HG03095 (cell line): Measurements from ENCODE around the gene PRR13.
A peak's percentile ranks its signal among the peaks of the same experiment; 100 is the strongest.
"Not testable (repeated sequence)": the region's sequence is repeated elsewhere in the genome, so short reads cannot be mapped to it uniquely, and the experiment has no call there.

Source experiments
- ATAC-seq: cut with Tn5 transposase; IDR thresholded peaks from one replicate; pipeline ENCODE4 v1.9.1; 2021; ENCODE audit warnings: moderate library complexity; ENCODE audit not compliant: unreplicated experiment

Gene PRR13, protein sequence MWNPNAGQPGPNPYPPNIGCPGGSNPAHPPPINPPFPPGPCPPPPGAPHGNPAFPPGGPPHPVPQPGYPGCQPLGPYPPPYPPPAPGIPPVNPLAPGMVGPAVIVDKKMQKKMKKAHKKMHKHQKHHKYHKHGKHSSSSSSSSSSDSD

DNA sequence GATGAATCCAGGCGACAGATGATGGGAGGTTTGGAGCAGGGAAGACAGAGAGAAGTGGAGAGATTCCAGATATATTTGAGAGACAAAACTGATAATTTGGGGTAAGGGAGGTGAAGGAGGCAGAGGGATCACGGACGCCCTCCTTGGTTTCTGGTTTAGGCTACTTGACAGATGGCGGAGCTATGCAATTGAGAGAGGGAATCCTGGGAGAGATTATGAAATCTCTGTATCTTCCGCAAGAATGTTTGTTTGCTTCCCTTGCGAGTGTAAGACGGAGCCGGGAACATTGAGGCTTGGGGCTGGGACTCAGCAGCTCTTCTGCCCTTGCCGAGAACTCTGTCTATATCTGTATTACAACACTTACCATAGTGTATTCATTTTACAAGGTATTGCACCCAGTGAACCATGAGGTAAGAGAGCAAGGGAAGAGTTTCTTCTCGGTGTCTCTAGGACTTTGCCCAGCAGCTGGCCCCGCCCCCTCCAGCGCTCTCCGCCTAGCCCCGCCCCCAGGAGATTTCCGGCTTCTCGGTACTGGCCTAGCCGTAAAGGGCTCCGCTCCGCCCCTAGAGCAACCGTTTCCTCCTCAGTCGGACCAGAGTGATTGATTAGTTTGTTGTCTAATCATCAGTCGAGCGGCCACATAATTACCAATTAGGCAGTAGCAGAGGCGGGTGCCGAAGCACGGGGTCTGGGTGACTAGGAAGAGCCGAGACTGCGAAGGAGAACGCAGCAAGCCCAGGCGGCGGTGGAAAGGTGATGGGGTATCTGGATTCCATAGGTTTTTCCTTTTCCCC is at the start of gene PRR13:
TSS of gene PRR13 (plus strand) at position 695 of the 794 bp plus-strand sequence. CDS start 981 bp downstream, outside the sequence.
- peak; percentile 98 for ATAC-seq

DNA sequence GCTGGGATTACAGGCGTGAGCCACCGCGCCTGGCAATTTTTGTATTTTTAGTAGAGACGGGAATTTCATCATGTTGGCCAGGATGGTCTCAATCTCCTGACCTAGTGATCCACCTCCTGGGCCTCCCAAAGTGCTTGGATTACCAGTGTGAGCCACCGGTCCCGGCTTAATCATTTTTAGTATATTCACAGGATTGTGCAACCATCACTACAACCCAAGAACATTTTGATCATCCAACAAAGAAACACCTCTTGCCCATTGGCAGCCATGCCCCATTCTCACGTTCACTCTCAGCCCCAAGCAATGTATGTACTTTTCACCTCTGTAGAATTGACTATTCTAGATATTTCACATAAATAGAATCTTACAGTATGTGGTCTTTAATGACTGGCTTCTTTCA is 41.6 kb upstream of the PRR13 start:
- no peak for ATAC-seq

DNA sequence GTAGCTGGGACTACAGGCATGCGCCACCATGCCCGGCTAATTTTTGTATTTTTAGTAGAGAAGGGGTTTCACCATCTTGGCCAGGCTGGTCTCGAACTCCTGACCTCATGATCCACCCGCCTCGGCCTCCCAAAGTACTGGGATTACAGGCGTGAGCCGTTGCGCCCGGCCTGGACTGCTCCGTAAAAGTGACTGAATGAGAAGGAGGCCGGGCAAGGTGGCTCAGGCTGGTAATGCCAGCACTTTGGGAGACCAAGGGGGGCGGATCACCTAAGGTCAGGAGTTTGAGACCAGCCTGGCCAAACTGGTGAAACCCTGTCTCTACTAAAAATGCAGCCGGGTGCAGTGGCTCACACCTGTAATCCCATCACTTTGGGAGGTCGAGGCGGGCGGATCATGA is 39.2 kb upstream of the PRR13 start:
- ATAC-seq, result not testable (repeated sequence)

DNA sequence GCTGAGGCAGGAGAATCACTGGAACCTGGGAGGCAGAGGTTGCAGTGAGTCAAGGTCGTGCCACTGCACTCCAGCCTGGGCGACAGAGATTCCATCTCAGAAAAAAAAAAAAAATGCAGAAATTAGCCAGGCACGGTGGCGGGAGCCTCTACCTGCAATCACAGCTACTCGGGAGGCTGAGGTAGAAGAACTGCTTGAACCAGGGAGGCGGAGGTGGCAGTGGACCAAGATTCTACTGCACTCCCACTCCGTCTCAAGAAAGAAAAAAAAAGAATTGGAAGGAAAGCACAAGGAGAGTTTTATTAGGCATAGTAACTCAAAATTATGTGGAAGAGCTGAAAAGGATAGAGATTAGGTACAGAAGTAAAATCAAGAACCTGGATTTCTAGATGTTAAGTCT is 38.7 kb upstream of the PRR13 start:
- ATAC-seq, result no peak

DNA sequence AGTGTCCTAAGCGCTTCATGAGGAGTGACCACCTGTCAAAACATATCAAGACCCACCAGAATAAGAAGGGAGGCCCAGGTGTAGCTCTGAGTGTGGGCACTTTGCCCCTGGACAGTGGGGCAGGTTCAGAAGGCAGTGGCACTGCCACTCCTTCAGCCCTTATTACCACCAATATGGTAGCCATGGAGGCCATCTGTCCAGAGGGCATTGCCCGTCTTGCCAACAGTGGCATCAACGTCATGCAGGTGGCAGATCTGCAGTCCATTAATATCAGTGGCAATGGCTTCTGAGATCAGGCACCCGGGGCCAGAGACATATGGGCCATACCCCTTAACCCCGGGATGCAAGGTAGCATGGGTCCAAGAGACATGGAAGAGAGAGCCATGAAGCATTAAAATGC is 30.6 kb upstream of the PRR13 start:
- ATAC-seq, result no peak

DNA sequence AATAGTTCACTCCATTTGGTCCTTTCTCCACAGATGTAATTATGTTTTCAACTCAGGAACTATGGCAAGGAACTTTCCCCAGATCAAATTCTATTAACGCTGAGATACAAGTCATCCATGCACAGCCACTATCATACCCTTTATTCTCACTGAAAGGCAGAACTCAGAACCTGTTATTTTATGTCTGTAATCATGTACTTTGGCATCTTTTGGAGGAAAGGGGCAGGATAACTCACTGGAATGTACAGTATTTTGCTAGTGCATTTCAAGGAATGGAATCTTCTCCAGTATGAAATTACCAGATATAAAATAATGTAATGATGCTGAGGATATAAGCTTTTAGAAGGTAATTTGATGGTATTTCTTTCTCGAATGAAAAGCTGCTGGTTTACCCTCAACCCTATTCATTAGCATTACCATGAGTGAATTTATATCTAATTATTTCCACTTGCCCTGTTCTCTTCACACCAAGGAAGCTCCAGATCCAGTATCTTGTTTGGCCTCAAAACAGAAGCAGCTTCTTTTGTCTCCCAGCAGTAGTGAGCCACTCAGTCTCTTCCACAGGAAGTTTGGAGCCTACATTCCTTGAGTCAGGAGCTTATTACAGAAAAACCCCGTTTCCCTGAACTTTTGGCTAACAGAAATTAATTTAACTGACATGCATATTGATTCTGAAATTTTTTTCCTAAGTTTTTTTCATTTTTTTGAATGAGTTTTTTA is 27.9 kb upstream of the PRR13 start:
- no peak for ATAC-seq

DNA sequence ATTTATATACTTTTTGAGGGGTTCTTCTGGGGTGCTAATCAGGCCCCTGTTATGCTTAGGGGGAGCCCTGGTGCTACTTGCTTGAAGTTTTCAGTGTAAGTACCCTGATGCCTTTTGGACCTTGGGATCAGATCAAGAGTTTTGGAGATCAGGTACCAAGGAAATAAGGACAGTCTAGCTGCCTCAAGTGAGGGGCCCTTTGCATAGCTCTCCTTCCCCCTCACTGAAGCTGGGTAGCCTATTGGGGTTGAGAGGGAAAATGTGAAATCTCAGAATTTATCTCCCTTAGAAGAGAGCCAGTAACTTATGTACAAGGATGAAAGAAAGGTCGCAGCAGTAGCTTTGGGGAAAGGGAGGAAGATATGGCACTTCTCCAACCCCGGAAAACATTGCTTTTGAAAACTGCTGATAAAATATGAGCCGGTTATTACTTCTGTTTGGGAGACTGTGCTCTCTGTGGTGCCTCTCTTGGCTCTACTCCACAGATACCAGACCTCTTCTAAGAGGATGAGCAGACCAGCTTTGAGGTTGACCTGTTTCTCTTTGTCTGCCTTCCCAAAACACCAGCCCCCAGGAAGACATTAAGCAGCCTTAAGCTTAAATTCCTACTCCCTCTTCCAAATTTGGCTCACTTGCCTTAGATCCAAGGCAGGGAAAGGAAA is 26.6 kb upstream of the PRR13 start:
- no peak for ATAC-seq

DNA sequence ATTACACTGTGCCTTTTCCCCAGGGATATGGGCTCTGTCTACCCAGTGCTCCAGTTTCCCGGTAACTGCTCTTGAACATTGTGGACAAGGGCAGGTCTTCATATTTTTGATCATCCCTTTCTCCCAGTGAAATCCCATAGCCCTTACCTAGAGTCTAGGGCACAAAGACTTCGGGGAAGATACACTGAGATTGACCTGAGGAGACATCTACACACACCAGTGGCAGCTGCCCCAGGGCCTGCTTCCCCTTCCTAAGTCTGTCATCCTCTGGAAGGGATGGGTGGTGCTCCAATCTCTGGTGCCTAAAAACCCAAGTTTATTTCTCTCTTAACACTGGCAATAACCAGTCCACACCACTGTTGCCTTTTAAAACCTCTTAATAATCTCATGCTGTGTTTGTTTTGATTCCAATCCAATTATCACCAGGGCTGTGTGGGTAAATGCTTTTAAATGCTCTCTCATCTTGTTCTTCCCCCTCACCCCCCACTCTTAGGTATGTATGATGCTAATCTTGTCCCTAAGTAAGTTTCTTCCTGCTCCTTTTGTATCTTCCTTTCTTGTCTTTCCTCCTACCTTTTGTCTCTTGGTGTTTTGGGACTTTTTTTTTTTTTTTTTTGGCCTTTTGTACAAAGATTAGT is 25.7 kb upstream of the PRR13 start:
- not testable (repeated sequence) for ATAC-seq

DNA sequence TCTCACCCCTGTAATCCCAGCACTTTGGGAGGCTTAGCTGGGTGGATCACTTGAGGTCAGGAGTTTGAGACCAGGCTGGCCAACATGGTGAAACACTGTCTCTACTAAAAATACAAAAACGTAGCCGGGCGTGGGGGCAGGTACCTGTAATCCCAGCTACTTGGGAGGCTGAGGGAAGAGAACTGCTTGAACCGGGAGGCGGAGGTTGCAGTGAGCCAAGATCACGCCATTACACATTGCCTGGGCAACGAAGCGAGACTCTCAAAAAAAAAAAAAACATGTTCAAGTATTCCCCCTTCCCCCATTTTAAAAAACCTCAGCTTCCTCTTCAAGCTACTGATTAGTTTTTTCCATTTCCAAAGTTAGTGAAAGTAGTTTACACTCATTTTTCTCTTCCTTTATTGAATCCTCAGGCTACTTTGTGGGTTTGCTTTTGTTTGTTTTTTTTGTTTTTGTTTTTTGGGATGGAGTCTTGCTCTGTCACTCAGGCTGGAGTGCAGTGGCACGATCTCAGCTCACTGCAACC is 24.2 kb upstream of the PRR13 start:
- not testable (repeated sequence) for ATAC-seq

DNA sequence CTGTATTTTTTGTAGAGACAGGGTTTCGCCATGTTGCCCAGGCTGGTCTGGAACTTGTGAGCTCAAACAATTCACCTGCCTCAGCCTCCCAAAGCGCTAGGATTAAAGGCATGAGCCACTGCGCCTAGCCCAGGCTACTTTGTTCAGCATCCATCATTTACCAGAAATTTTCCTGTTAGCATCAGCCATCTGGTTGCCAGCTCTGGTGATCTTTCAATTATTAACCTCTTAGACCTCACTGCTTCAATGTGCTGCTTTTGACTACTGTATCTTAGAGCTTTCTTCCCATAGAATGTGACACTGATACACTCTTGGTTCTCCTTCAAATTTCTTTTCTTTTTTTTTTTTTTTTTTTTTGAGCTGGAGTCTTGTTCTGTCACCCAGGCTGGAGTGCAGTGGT is 23.3 kb upstream of the PRR13 start:
- ATAC-seq, result no peak

DNA sequence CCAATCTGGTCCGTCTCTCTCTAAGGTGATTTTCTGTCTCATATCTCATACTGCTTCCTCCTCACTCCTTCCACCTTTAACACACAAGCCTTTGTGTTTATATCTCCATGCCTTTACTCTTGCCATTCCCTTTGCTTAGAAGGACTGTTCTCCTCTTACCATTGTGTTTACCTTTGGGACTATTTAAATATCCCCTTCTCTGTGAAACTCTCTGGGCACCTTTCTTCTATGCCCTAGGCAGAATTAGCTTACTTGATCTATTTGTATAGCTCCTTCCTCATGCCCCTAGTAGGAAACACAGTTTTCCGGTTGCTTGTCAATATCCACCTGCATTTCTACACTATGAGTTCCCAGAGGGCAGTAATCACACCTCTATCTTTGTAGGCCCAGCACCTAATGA is 21.8 kb upstream of the PRR13 start:
- no peak for ATAC-seq

DNA sequence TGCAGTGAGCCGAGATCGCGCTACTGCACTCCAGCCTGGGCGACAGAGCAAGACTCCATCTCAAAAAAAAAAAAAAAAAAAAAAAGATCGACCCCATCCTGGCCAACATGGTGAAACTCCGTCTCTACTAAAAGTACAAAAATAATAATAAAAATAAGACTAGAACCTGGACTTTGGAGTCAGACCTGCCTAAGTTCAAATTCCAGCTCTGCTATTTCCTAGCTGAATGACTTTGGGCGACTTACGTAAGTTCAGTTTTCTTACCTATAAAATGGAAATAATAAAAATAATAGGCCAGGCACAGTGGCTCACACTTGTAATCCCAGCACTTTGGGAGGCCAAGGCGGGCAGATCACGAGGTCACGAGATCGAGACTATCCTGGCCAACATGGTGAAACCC is 19.3 kb upstream of the PRR13 start:
- not testable (repeated sequence) for ATAC-seq

DNA sequence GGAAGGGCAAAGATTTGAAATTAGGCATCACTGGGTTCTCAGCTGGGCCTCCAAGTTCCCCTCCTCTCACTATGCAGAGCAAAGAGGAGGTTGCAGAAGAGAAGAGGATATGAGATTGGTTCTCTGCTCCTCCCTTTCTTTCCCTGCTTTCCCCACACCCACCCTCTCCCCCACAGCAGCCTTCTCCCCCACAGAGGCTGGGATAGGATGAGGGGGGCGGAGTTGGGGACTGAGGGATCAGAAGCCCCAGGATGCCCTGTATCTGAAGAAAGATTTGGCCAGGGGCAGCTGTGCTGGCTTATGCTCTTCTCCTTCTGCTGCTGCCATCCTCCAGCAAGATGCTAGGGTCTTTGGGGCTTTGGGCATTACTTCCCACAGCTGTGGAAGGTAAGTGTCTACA is 17.9 kb upstream of the PRR13 start, which contains the start of gene AMHR2:
TSS of gene AMHR2 (plus strand) at position 259 of the 400 bp plus-strand sequence. CDS start at position 339, 80 bp downstream.
- ATAC-seq, result no peak

DNA sequence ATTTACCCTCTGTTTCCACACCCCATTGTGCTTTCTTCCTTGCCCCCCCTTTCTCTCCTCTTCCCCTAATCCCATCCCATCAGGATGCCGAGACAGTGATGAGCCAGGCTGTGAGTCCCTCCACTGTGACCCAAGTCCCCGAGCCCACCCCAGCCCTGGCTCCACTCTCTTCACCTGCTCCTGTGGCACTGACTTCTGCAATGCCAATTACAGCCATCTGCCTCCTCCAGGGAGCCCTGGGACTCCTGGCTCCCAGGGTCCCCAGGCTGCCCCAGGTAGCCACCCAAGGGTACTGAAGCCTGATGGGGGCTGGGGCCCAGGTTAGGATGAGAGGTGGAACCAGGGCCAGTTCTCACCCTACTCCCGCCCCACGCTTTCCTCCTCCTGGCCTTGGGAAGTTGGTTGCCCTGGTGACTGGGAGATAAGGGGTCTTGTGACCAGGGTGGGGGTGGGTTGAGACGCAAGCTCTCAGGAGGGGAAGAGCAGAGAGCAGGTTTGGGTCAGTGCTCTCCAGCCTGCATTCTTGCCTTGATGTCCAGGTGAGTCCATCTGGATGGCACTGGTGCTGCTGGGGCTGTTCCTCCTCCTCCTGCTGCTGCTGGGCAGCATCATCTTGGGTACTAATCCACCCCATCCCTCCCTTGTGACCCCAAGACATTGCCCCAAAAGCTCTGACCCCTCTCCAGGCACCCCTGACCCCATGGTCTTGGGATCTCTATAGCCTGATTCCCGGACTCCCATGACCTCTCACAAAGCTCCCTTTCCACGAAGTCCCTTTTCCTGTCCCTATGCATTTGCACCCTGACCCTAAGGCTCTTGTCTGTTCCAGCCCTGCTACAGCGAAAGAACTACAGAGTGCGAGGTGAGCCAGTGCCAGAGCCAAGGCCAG is 16.7 kb upstream of the PRR13 start:
- no peak for ATAC-seq

DNA sequence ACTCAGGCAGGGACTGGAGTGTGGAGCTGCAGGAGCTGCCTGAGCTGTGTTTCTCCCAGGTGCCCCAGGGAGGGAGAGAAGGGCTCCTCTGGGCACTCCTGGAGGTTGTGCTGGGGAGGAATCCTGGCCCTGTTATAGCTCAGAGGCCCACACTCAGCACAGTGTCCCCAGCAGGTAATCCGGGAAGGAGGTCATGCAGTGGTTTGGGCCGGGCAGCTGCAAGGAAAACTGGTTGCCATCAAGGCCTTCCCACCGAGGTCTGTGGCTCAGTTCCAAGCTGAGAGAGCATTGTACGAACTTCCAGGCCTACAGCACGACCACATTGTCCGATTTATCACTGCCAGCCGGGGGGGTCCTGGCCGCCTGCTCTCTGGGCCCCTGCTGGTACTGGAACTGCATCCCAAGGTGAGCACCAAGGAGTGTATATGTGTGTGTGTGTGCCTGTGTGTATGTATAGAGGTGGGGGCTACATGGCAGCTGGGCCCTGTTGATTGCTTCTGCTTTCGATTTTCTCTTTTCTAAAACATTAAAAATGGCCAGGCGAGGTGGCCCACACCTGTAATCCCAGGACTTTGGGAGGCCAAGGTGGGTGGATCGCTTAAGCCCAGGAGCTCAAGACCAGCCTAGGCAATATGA is 15.9 kb upstream of the PRR13 start:
- no peak for ATAC-seq

DNA sequence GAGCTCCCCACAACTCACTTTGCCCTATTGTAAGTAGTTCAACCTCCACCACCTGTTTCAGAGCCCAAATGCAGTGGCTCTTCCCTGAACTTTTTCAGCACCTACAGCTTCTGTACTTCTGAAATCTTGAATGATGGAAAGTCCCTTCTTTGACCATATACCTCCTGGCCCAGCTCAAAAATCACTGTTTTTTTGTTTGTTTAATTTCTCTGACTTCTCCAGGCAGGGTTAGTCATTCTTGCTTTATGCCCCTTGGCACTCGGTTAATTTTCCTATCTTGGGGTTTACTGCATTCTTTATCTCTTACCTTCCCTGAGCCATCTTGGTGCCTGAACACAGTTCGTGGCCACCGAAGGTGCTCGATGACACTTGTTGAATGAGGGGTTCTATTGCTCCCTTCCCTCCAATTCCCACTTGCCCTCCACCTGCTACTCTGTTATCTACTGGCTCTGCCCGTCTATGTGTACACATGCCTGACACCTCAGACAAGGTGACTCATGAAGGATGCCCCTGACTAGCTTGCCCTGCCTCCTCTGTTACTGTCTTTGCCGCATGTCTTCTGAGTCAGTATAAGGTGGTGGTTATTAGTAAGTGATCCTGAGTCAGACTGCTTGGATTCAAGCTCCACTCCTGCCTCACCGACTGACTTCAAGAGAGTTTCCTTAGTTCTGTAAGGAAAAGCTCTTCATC is 13.5 kb upstream of the PRR13 start:
- no peak for ATAC-seq

DNA sequence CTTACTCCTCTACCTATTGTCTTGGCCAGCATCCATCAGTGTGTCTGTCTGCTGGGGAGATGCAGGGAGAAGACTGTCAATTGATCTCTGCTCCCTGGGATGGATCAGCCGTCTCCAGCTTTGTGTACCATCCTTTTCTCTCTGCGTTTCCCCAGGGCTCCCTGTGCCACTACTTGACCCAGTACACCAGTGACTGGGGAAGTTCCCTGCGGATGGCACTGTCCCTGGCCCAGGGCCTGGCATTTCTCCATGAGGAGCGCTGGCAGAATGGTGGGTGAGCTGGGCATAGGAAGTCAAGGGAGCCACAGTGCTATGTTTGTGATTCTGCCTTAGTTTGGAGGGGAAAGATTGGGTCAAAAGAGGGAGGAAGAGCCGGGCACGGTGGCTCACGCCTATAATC is 12.8 kb upstream of the PRR13 start:
- no peak for ATAC-seq

DNA sequence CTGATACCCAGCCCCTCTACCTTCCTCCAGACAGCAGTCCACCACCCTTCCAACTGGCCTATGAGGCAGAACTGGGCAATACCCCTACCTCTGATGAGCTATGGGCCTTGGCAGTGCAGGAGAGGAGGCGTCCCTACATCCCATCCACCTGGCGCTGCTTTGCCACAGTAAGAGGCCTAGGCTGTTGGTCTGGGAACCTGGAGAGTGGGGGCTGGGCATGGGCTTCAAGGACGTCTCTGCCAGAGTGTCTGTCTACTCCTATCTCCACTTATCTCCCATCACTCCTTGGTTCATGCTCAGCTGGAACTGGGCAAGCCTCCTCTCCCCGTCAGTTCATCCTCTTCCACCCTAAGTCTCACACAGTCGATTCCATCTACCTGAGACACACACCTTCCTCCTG is 11.4 kb upstream of the PRR13 start:
- no peak for ATAC-seq

DNA sequence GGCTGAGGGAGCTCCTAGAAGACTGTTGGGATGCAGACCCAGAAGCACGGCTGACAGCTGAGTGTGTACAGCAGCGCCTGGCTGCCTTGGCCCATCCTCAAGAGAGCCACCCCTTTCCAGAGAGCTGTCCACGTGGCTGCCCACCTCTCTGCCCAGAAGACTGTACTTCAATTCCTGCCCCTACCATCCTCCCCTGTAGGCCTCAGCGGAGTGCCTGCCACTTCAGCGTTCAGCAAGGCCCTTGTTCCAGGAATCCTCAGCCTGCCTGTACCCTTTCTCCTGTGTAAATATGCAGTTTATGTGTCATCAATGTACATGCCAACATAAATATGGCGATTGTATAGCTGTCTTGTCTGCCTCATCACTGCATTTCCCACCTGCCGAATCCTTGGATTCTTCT is 10.3 kb upstream of the PRR13 start:
- ATAC-seq, result no peak
